Activated CD8-positive, alpha-beta memory T cell treated with anti-CD3 and anti-CD28 coated beads, Interleukin-2, amount 50 U/mL, for 1 hour (primary cell): ENCODE results near the gene OR2AJ1.

ENCODE experiments used
- DNase-seq: peaks from one replicate; pipeline ENCODE4 v3.0.0-alpha.2; 2020; ENCODE audit errors: extremely low read depth

Gene OR2AJ1, protein sequence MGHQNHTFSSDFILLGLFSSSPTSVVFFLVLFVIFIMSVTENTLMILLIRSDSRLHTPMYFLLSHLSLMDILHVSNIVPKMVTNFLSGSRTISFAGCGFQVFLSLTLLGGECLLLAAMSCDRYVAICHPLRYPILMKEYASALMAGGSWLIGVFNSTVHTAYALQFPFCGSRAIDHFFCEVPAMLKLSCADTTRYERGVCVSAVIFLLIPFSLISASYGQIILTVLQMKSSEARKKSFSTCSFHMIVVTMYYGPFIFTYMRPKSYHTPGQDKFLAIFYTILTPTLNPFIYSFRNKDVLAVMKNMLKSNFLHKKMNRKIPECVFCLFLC

GRCh38 chr1:247924868-247925267, at the start of gene OR2AJ1:
Gene OR2AJ1 (plus strand): TSS chr1:247924889. CDS start chr1:247933769, 8,880 bp downstream.
- no peak for DNase-seq

DNA sequence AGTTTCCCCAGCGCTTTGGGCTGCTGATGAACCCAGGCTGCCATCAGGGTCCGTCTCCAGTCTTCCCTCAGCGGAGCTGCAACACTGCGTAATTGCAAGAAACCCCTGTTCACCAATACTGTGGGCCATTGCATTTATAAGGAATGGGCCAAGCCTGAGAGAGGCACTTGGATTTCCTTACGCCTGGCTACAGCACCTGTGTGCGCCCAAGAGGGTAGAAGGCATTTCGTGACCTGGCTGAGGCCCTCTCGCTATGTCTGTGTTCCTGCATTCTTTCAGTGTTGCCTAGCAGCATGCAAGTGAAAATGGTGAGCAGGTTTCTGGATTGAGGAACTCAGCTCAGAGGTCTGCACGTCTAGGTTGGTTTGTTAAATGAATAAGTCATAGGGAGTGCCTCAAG, 41.3 kb upstream of the OR2AJ1 start:
- DNase-seq = no peak

DNA sequence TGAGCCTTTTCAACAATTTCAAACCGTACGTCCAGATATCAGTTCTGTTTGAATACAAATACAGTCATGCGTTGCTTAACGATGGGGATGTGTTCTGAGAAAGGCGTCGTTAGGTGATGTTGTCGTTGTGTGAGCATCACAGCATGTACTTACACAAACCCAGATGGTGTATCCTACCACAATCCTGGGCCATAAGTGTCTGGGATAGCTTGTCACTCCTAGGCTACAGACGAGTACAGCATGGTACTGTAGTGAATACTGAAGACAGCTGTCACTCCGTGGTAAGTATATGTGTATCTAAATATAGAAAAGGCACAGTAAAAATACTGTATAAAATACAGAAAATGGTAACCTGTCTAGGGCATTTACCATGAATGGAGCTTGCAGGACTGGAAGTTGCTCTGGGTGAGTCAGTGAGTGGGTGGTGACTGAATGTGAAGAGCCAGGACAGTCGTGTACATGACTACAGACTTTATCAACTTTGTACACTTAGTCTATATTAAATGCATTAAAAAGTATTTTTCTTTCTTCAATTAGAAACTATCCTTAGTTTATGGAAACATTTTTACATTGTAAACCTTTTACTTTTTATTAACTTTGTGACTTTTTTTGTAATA, 39.8 kb upstream of the OR2AJ1 start:
- DNase-seq = no peak

GRCh38 chr1:247895163-247895637, 29.5 kb upstream of the OR2AJ1 start, which contains the start of gene OR2W3:
Gene OR2W3 (plus strand): TSS chr1:247895587. CDS start chr1:247895587, 0 bp downstream.
- DNase-seq = no peak

DNA sequence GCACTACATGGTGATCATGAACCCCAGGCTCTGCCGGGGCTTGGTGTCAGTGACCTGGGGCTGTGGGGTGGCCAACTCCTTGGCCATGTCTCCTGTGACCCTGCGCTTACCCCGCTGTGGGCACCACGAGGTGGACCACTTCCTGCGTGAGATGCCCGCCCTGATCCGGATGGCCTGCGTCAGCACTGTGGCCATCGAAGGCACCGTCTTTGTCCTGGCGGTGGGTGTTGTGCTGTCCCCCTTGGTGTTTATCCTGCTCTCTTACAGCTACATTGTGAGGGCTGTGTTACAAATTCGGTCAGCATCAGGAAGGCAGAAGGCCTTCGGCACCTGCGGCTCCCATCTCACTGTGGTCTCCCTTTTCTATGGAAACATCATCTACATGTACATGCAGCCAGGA, 28.7 kb upstream of the OR2AJ1 start:
- no peak for DNase-seq

DNA sequence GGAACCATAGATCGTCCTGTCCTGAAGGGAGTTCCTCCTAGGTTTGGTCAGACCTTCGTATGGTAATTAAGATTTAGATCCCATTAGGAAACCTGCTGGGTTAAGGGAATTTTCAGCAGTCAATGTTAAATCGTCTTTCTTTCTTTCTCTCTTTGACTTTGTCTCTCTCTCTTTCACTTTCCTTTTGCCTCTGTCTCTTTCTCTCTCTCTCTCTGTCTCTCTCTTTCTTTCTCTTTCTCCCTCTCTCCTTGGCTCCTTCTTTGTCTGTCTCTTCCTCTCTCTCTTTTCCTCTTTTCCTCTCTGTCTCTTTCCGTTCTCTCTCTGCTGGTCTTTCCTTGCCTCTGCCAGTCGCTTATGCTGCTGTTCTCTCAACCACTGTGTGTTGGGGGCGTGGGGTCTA, 20.6 kb upstream of the OR2AJ1 start:
- no peak for DNase-seq

DNA sequence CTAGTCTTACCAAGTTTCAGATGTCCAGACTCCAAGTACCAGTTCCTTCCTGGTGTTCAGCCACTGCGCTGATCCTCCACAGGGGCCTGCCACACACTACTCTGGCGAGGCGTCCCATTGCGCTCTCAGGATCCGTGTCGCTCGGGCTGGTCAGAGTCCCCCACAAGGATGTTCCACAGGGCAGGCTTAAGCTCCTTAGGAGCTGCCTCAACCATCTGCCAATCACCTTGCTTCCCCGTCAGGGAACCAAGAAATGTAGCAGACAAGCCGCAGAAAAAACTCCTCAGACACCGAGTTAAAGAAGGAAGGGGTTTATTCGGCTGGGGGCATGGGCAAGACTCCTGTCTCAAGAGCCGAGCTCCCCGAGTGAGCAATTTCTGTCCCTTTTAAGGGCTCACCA, 19.5 kb upstream of the OR2AJ1 start:
- no peak for DNase-seq

DNA sequence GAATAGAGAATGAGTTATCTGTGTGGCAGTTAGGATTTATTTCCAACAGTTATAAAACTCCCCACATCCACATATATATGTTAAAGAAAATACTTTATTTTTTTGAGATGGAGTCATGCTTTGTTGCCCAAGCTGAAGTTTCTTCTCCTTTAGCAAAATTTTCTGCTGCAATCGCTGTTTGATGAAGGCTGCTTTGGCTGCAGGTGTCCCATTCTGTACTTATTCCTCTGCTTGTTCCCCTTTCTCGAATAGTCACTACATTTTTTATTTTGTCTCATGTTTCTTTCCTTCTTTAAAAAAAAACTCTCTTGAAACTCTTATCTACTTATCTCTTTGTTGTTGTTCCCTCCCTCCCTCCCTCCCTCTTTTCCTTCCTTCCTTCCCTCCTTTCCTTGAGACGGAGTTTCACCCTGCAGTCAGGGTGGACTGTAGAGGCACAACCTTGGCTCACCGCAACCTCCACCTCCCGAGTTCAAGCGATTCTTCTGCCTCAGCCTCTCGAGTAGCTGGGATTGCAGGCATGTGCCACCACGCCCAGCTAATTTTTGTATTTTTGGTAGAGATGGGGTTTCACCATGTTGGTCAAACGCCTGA, 18.7 kb upstream of the OR2AJ1 start:
- no peak for DNase-seq

- no peak for DNase-seq
Observed at GRCh38 chr1:247906504-247907047, 18.1 kb upstream of the OR2AJ1 start.

DNA sequence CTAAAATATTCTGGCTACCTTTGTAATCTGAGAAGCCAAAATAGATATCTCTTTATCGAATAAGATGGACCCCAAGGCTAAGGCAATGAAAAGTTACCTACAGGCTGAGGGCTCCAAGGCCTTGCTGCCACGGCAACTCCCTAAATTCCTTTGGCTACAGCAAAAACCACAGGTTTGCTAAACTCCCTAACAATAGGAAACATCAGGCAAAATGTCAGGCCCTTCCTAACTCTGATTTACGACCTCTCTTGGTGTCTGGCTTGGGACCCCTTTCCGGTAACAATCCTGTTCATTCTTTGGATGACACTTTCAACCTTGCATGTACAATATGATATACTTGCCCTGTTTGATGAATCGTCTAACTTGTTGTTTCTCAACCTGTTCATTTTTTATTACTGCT, 15.9 kb upstream of the OR2AJ1 start:
- no peak for DNase-seq

DNA sequence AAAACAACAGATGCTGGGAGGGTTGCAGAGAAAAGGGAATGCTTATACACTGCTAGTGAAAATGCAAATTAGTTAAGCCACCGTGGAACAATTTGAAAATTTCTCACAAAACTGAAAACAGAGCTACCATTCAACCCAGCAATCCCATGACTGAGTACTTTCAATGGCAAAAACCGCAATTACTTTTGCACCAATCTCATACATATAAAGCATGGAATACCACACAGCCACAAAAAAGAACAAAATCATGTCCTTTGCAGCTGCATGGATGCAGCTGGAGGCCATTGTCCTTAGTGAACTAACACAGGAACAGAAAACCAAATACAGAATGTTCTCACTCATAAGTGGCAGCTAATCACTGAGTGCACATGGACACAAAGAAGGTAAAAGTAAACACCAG, 10.9 kb upstream of the OR2AJ1 start:
- DNase-seq = no peak

- no peak for DNase-seq
Observed at GRCh38 chr1:247914941-247915662, 9.6 kb upstream of the OR2AJ1 start.

GRCh38 chr1:247919952-247920351, 4.7 kb upstream of the OR2AJ1 start, which contains the start of gene OR2T8:
Gene OR2T8 (plus strand): TSS chr1:247920252. CDS start chr1:247921018, 766 bp downstream.
- DNase-seq = no peak

GRCh38 chr1:247923941-247924340, 748 bp upstream of the OR2AJ1 start:
- DNase-seq = no peak

- no peak for DNase-seq
Observed at GRCh38 chr1:247933989-247934388, 9.3 kb downstream of the OR2AJ1 start.

- DNase-seq = no peak
Observed at GRCh38 chr1:247935781-247936180, 11.1 kb downstream of the OR2AJ1 start.

DNA sequence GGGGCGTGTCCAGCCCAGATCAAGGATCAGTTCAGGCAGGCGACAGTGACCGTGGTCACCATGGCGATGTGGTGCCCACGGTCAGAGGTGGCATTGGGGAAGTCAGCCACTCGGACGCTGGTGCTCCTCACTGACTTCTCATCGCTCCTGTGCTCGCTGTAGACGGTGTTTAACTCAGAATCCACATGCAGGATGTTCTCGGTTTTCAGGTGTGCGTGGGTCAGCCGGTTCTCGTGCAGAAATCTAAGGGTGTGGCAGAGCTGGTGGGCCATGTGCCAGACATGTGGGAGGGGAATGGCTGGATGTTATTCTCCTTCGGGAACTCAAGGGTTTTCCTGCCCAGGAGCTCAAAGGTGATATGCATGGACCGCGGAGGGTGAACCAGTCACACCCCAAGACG, 11.7 kb downstream of the OR2AJ1 start:
- no peak for DNase-seq

DNA sequence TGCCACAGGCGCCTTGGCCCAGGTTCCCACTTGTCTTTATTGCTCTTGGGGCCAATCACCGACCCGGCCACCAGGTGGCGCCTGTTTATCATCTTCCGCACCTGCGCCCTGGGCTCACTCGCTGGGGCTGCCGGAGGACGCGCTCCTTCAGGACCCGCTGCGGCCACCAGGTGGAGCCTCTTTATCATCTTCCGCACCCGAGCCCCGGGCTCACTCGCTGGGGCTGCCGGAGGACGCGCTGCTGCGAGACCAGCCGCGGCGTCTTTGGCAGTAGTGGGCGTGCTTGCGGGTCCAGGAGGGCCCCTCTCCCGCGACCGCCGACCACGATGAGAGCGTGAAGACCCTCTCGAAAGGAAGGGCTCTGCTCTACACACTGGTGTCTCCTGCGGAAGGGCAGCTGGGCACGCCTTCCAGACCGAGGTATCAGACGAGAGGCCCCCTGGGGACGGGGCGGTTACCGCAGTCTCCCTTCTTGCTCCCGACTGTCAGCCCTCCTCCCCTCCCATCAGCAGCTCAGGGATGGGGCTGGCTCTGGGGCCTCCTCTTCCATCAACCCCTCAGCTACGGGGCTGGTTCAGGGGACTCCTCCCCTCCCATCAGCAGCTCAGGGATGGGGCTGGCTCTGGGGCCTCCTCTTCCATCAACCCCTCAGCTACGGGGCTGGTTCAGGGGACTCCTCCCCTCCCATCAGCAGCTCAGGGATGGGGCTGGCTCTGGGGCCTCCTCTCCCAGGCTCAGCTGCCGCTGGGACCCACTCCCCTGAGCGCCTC, 12.5 kb downstream of the OR2AJ1 start:
- peak; percentile 52 for DNase-seq

GRCh38 chr1:247942624-247943023, 17.9 kb downstream of the OR2AJ1 start:
- no peak for DNase-seq

DNA sequence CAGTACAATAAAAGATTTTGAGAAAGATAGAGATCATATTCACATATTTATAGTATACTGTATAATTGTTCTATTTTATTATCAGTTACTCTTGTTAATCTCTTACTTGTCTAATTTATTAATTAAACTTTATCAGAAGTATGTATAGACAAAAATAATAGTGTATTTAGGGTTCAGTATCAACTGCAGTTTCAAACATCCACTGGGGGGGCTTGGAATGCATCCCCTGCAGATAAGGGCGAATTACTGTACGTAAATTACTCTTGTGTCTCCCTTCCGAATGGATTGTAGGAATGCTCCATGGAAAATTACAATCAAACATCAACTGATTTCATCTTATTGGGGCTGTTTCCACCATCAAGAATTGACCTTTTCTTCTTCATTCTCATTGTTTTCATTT, 23.9 kb downstream of the OR2AJ1 start, which contains the start of gene OR2L8:
OR2L8 (plus strand) TSS at position 301 of the 400 bp plus-strand sequence; CDS start at position 301, 0 bp downstream.
- no peak for DNase-seq

GRCh38 chr1:247953408-247953807, 28.7 kb downstream of the OR2AJ1 start:
- DNase-seq = no peak
